GM19395 (cell line): ENCODE data around the gene ATF6B.

Experiments
- ATAC-seq: cut with Tn5 transposase; IDR thresholded peaks from one replicate; pipeline ENCODE4 v1.9.1; 2021; ENCODE audit warnings: mild to moderate bottlenecking, moderate library complexity; ENCODE audit not compliant: unreplicated experiment

ATF6B gene

DNA sequence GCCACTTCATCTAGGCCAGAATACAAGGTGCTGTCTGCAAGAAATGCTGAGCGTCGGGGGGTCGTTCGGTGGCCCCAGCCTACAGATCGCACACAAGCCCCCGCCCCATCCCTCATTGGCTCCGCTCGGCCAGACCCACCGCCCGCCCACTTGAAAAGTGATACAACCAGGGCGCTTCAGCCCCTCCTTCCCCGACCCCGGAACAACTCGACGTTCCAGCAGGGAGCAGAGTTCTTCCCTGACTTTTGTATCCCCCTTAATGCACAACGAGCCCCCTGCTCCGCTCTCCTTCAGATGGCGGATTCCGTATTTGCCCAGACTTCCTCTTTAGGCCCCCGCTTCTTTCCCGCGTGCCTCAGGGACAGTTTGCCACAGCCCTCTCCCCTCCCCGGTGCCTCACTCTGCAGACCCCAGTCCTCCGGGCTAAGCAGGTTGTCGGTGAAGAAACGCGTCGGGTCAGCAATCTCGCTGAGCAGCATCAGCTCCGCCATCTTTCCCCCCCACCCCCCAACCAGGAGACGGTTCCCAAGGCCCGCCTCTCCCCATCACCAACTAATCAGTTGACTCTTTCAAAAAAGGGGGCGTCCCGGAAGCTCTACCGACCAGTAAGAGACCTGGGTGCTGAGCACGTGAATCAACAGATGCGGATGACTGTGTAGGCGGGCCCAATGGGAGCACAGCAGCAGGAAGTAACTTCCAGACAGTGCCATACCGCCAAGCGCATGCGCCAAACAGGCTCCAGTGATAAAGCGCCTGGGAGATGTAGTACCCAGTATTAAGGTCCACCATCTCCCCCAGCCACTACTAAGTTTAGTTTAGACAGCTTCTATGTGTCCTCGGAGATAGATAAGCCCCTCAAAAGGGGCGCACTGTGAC is at the start of gene ATF6B:
Gene ATF6B, minus strand, starts transcription at position 530 of the 876 bp plus-strand sequence. Its CDS starts 39 bp downstream, at position 491.
- peak; percentile 88 for ATAC-seq

GRCh38 chr6:32177183-32177787 is 49.2 kb upstream of the ATF6B start:
- peak; percentile 2 for ATAC-seq

DNA sequence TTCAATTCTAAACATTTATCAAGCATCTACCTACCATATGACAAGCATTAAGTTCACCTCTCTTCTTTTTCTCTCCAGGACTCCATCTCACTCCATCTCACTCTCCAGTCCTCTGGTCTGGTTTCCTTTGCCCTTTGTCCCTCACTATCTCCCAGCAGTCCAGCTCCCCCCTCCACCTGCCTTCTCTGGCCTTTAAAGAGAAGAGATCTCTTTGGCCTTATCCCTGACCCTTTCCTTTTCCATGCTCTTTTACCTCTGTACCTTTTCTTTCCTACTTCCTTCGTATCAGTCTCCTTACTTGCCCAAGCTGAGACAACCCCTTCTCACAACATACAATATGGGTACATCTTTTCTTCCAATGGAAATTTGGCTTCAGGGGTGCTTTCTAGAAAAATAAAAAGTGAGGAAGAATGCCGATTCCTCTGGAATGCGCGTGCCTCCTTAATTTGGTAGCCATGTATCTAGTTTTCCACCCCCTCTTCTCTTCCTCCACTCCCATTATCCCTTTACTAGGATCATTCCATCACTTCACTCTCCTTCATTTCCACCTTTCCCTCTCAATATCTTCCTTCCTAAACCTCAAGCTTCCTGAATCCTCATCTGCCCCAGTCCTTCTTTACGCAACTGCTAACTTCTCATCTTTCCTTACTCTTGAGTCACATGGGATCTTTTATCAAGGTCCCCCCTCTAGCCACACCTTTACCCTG is 48.6 kb upstream of the ATF6B start:
- ATAC-seq = no peak

DNA sequence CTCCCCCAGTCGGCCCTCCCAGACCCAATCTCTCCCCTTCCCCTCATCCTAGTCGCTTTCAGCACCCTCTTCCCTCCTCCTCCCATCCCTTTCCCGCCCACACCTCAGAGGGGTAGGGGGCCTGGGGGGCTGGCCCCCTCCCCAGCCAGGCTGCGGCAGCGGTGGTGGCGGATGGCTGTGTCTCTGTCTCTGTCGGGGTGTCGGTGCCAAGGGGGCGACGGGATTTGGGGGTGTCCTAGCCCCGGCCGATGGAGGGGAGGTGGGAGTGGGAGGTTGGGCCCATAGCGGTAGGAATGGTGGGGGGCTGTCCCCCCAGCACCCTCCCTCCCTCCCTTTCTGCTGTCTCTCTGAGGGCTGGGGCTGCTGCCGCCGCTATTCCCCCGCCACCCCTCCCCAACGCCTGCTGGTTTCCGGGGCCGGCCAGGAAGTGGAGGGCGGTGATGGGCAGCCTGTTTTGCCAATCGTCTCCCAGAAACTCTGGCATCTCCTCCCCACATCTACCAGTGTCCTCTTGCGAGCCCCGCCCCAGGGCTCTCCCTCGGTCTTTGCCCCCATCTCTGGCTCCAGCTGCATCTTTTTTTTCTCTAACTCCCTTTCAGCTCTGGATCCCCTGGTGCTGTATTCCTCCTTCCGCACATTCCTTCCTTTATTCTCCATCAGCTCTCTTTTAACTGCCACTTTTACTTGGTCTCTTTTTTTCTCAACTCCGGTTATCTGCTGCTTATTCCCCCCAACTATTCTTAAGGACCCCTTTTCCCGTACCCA is 47.8 kb upstream of the ATF6B start, which contains the start of gene AGPAT1:
Gene AGPAT1, minus strand, starts transcription at position 374 of the 765 bp plus-strand sequence. CDS start 4,588 bp downstream, outside the sequence.
- peak; percentile 40 for ATAC-seq

DNA sequence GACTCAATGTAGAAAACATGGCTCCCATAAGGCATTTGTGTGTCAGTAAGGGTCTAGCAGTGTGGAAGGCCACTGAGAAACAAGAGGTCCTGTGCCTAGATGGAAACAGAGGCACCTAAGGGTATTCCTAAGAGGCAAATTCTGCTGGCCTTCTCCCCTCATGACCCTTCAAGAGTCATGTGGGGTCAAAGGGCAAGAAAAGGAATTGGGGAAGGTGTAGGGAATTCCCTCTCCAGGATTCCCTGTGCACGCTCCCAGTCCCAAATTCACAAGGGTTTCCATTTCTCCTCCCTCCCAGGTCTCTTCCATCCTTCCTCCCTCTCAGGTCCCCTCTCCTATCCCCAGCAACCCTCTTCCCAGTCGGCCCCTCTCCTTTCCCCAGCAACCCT is 47.3 kb upstream of the ATF6B start:
- no peak for ATAC-seq

DNA sequence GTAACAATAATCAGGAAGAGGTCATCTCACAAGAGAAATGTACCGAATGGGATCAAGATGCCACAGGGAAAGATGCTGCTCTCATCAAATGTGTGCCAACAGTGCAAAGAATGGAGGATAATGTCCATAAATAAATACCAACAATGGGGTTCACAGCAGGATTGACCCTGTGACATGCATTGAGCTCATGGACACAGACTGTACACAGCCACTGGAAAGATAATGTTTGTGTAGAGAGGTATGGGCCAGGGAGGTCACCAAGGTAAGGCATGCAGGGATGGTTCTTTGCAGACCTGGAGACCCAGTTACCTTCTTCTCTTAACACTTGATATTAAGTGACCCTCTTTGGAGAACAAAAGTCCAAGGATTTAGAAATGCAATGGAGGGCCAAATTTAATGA is 46.4 kb upstream of the ATF6B start:
- no peak for ATAC-seq

GRCh38 chr6:32173051-32173727 is 45.1 kb upstream of the ATF6B start:
- ATAC-seq = no peak

DNA sequence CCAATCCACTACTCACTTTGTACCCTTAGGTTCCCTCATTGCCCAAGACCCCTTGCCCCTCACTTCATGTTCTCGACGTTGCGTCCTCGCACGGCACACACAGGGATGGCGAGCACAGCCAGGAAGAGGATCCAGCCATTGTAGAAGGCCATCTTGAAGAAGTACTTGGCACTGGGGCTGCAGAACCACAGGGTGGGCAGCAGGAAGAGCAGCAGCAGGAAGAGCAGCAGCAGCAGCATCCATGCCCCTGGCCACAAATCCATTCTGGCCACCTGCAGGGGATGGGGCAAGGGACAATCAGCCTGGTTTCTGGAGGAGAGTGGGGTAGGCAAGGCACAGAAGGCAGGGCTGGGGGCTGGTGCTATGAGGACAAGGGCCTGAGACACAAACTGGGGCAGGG is 43.2 kb upstream of the ATF6B start:
- no peak for ATAC-seq

DNA sequence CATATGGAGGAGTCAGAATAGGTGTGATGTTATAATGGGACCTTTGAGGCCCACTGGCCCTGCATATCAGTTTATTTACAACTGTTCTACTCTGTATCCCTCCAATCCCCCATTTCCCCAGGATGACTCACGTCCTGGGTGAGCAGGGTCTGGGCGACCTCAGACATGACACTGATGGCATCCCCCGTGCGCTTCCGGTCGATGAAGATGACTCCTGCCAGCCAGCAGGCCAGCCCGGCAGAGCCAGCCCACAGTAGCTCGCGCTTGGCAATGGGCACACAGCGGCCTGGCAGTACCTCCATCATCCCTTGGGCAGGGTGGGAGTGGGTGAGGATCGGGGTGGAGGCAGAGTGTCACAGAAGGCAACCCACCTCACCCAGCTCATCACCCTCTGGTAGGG is 42.2 kb upstream of the ATF6B start:
- no peak for ATAC-seq

GRCh38 chr6:32168807-32169591 is 41.0 kb upstream of the ATF6B start:
- no peak for ATAC-seq

DNA sequence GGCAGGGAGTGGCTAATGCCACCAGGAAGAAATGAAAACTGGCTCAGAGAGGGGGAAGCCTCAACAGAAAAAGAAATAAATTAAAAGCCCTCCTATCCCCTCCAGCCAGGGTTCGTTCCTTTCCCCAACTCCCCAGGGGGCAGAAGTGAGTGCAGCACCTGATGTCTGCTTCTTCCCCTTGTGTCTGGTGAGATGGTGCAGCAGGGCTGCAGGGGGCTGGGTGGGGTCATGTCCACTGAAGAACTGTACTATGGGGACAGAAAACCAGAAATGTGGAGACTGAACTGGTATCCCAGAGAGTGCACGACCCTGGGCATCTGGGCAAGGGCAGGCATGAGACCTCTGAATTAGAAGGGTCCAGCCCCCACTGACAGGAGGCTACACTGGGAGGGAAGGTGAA is 40.3 kb upstream of the ATF6B start:
- ATAC-seq = no peak

DNA sequence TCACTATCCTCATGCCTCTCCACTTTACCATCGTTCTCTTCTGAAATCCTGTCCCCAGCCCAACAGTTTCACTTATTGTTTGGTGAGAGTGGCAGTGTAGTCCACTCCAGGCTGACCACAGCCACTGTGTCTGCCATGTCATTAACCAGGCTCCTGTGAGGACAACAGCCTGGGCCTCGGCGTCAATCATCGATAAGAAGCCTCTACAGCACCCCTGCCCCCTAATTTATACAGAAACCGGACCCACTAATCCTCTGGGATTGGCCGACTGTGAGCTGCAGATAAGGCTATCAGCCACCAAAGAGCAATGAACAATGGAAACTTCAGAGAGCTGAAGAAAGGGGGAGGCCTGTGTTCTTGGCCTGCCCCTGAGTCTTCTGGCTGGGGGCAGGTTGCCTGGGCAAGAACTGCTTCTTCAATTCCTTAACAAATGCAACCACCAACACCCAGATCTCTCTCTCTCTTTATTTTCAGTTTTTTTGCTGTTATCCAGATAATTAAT is 39.8 kb upstream of the ATF6B start:
- ATAC-seq = no peak

DNA sequence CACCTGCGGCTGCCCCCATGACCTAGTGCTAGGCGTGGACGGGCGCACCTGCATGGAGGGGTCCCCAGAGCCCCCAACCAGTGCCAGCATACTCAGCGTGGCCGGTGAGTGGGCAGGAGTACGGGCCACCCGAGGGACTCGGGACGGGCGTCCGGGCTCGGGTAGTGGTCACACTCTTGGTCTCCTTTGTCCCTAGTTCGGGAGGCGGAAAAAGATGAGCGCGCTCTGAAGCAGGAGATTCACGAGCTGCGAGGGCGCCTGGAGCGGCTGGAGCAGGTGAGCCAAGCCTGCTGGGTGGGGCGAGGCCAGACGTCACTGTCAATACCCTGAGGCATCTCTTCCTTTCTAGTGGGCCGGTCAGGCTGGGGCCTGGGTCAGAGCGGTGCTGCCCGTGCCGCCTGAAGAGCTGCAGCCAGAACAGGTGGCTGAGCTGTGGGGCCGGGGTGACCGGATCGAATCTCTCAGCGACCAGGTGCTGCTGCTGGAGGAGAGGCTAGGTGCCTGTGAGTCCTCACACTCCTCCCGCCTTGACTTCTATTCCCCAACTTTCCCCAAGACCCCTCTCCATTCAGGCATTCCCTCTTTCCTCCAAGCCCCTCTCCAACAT is 39.2 kb upstream of the ATF6B start:
- no peak for ATAC-seq

DNA sequence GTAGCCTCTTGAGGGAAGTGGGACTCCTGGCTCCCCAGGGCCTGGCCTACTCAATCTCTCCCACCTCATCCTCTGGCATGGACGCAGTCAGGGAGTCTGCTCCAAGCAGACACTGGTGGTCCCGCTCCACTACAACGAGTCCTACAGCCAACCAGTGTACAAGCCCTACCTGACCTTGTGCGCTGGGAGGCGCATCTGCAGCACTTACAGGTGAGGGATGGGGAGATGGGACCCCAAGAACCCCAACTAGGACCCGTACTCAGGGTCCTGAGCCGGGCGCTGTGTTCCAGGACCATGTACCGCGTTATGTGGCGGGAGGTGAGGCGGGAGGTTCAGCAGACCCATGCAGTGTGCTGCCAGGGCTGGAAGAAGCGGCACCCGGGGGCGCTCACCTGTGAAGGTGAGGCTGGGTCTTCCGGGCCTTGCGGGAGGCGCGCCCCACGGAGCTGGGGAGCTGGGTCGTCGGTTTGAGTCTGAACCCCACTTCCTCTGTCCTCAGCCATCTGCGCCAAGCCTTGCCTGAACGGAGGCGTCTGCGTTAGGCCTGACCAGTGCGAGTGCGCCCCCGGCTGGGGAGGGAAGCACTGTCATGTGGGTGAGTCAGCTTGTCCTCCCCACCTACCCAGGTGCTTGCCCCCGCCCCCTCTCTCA is 38.5 kb upstream of the ATF6B start:
- no peak for ATAC-seq

DNA sequence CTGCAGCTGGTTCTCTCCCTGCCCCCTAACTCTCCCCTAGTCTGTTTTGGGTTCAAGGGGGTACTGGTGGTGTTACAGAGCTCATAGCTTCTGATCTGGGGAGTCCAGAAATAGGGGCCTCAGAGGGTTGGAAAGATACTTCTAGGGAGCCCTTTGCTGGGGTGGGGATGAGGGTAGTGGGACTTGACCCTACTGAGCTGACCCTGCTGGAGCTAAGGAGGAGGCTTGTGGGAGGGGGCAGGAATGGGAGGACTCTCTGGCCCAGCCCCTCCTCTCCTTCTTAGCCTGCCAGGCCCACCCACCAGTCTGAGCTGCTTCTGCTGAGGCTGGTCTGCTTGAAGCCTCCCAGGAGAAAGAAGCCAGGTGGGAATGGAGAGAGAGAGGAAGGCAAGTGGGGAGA is 36.2 kb upstream of the ATF6B start, which contains the start of gene EGFL8:
Gene EGFL8, plus strand, starts transcription at position 301 of the 400 bp plus-strand sequence. CDS start 1,571 bp downstream, outside the sequence.
- no peak for ATAC-seq

DNA sequence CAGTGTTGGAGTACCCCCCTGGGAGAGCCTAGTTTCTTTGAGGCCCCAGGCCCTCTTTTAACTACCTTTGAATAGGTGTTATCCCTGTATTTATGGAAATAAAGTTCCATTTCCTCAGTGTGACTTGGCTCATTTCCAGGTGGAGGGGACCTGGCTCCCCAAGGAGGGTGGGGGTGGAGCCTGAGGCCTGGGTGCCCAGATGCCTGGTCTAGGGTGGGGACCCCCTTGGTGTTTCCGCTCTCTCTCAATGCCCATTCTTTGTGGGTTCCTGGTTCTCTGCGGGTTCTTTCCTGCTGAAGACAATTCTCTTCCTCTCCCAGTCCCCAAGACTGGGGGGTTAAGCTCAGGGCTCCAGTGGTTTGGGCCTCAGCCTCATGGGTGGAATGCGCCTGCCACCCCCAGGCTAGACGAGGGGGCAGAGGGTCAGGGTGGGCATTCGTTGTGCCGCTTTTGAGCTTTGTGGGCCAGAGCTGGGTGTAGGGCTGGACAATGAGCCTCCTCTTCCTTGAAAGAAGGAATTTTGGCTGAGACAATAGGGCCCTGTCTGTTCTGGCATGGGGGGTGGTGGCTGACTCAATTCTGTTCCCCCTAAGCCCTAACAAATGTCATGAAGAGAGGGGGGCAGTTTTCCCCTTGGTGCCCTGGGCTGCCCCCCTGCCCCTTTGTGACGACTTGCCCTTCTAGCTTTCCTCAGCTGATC is 35.7 kb upstream of the ATF6B start:
- no peak for ATAC-seq

GRCh38 chr6:32158052-32158451 is 30.0 kb upstream of the ATF6B start:
- no peak for ATAC-seq

DNA sequence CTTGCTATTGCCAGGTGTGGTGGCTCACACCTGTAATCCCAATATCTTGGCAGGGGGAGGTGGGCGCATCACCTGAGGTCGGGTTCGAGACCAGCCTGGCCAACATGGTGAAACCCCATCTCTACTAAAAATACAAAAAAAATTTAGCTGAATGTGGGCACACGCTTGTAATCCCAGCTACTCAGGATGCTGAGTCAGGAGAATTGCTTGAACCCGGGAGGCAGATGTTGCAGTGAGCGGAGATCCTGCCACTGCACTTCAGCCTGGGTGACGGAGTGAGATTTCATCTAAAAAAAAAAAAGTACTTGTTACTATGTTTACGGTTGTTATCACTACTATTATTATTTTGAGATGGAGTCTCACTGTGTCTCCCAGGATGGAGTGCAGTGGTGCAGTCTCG is 28.8 kb upstream of the ATF6B start:
- ATAC-seq = no peak
